Pancreas (tissue), 10 donors: Measurements from ENCODE around the gene CCDC121. TPM values are rescaled to one million over a fixed set of nuclear protein-coding genes. Genes with fewer than 3 reads are reported as not detected.

Experiments
- ATAC-seq, 4 donors: fragments of 200-7000 bp; cut with Tn5 transposase; one replicate each; pipeline versions ENCODE4 v1.8.0 to v1.9.1; 2020; ENCODE audit warnings: mild to moderate bottlenecking in 4 of 4, moderate library complexity in 4 of 4
- DNase-seq, 6 donors: peaks; one replicate each; pipeline ENCODE4 v3.0.0-alpha.2; 2020
- FAIRE-seq: peaks from 2 replicates; lab custom pipeline; 2012; peaks lifted over from hg19 to GRCh38; lab: Jason Lieb, UNC
- H3K27ac ChIP-seq, 4 donors: fragments of 200-600 bp; sonication (generic); 1 replicate in 3 of 4; 2 replicates in 1 of 4; pipeline versions ENCODE4 v1.5.0 to v1.8.0; 2020
- H3K27me3 ChIP-seq, 4 donors: fragments of 200-600 bp; one replicate each; pipeline ENCODE4 v1.8.0; 2021
- H3K36me3 ChIP-seq, 3 donors: fragments of 200-600 bp; sonication (generic) in 1 of 3; one replicate each; pipeline versions ENCODE4 v1.5.0 to v1.8.0; 2020 to 2021
- H3K4me1 ChIP-seq, 3 donors: fragments of 200-600 bp; one replicate each; pipeline ENCODE4 v1.8.0; 2021
- H3K4me3 ChIP-seq, 4 donors: fragments of 200-600 bp; sonication (generic) in 2 of 4; one replicate each; pipeline versions ENCODE4 v1.5.0 to v1.8.0; 2020 to 2021
- H3K9me3 ChIP-seq, 4 donors: fragments of 200-600 bp; one replicate each; pipeline ENCODE4 v1.8.0; 2021
- CTCF ChIP-seq, 4 donors: fragments of 200-600 bp; sonication (generic) in 3 of 4; IDR thresholded peaks; one replicate each; pipeline versions ENCODE4 v1.5.0 to v1.8.0; 2021; ENCODE audit warnings: antibody characterized with exemption in 4 of 4
- WGBS, 2 donors: extraction: QIAGEN DNeasy Blood & Tissue Kit; methylation state at CpG; one replicate each; pipeline ENCODE4 v1.1.7; 2013; 5-methylcytosine and 5-hydroxymethylcytosine counted together
- intact Hi-C, 3 donors: fragments of 100-400 bp; cut with DNase I; formaldehyde crosslinking; loops; one replicate each; pipeline versions ENCODE4 v1.11.1 to v1.14.2; 2022
- polyA plus RNA-seq, 2 donors: library from polyadenylated mRNA; stranded (reverse); fragments of 200-250 nt; gene quantifications; one replicate each; pipeline ENCODE4 v1.2.3, GENCODE V29; 2013
- total RNA-seq, 6 donors: library from RNA; stranded (reverse); fragmentation: NEBNext Ultra II Directional in 4 of 6; extraction: Animal tissue kit (Norgen Biotek cat#: 25700) in 4 of 6; gene quantifications; one replicate each; pipeline versions ENCODE4 v1.2.1 to v1.2.4, GENCODE V29; 2021 to 2023
- donor health status: healthy with polysubstance abuse.
- donor health status: DM: no; HTN: no; CAD: no; lungs with moderate emphysema.
- donor health status: DM: no; HTN: no; CAD: no.
- donor health status: control.
- donor health status: control.
- donor health status: Bipolar disorder and iron deficiency.
- donor health status: DM: yes; HTN: yes; CAD: no.
- donor health status: DM: no; HTN: no; CAD: no.
- donor health status: DM: no; HTN: no; CAD: no.
- donor health status: DM: yes; HTN: yes; CAD: no.

The CCDC121 gene
- total and polyA plus RNA-seq, 8 donors, result 1.1 to 3.1 (median 1.8) TPM

- intact Hi-C loops, result no loop called here
- 5 to 6% methylated on average over 12 of the region's 12 CpGs for WGBS, 2 donors
- ATAC-seq (peak; percentile 8 to 26 (median 10)), FAIRE-seq (no peak), DNase-seq (no peak)
- TF ChIP-seq CTCF (IDR thresholded peaks at IDR 0.05), result no peak
- Histone ChIP-seq H3K4me1 (peaks cover 9 to 22% (median 12%) of the 10 kb centered on the region in 3 donors), H3K4me3 (peak overlapping the region; percentile 45 to 63 (median 62)), H3K36me3 (no peaks in the 10 kb centered on the region), H3K27ac (peak overlapping the region in 2 of 4 donors; percentile 50 to 64), H3K9me3 (no peaks in the 10 kb centered on the region), H3K27me3 (no peaks in the 10 kb centered on the region)
Observed at GRCh38 chr2:27583390-27583915, 45.4 kb downstream of the CCDC121 start.

DNA sequence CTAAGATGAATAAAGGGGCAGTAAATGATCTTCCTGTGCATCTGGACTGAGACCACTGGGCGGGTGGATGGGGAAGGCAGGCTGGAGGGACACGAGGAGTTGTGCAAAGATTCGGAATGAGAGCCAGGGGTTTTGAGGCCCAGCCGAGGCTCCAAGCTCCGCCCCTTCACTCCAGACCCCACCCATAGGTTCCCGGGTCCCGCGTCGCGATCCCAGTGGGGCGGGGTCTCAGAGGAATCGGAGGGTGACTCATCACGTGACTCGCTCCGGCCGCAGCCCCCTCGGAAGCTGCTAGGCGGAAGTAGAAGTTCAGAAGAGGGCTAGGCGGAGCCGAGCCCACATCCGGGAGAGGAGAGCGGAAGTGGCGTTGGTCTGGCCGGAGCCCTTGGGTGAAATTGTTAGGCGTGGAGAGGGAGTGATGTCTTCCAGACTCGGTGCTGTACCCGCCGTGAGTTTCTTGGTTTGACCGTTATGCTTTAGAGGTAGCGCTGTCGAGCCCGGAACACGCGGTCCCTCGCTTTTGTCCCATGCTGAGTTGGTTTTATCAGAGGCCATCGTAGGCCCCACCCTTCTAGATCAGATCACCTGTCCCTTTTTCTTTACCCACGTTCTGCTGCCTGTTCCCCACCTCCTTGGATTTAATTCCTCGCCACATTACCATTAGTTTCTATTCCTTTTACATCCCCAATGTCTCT is 46.0 kb downstream of the CCDC121 start, which contains the start of gene ZNF512:
Gene ZNF512, plus strand, starts transcription at position 348 of the 695 bp plus-strand sequence. Its CDS starts 71 bp downstream, at position 419.
- H3K27ac ChIP-seq, result peak within 1 kb of the TSS; percentile 25 to 64 (median 44)
- ATAC-seq, result peak; percentile 92 to 98 (median 96)
- H3K4me3 ChIP-seq, result peak within 1 kb of the TSS; percentile 45 to 63 (median 62)
- no peaks in the 10 kb centered on the region for H3K27me3 ChIP-seq
- 1% methylated on average over 35 to 38 of the region's 38 CpGs for WGBS, 2 donors
- DNase-seq, result peak; percentile 80 to 92 (median 84)
- FAIRE-seq, result peak; percentile 17
- no peaks in the 10 kb centered on the region for H3K36me3 ChIP-seq
- intact Hi-C loops, result no loop called here
- H3K4me1 ChIP-seq, result peaks cover 9 to 22% (median 12%) of the 10 kb centered on the region in 3 donors
- no peaks in the 10 kb centered on the region for H3K9me3 ChIP-seq
- TF ChIP-seq CTCF (IDR thresholded peaks at IDR 0.05), result no peak

GRCh38 chr2:27582129-27582694 is 46.6 kb downstream of the CCDC121 start:
- H3K9me3 ChIP-seq, result no peaks in the 10 kb centered on the region
- H3K4me1 ChIP-seq, result peaks cover 9 to 22% (median 12%) of the 10 kb centered on the region in 3 donors
- H3K27ac ChIP-seq, result peak overlapping the region; percentile 25 to 64 (median 44)
- H3K36me3 ChIP-seq, result no peaks in the 10 kb centered on the region
- WGBS, 2 donors, result 93% methylated on average over 16 of the region's 16 CpGs
- FAIRE-seq (no peak), ATAC-seq (peak in 3 of 4 donors; percentile 7 to 10 (median 10)), DNase-seq (peak in 2 of 6 donors; percentile 15 to 18)
- intact Hi-C loops, result no loop called here
- no peak for TF ChIP-seq CTCF (IDR thresholded peaks at IDR 0.05)
- H3K27me3 ChIP-seq, result no peaks in the 10 kb centered on the region
- peak overlapping the region in 3 of 4 donors; percentile 61 to 63 (median 62) for H3K4me3 ChIP-seq

DNA sequence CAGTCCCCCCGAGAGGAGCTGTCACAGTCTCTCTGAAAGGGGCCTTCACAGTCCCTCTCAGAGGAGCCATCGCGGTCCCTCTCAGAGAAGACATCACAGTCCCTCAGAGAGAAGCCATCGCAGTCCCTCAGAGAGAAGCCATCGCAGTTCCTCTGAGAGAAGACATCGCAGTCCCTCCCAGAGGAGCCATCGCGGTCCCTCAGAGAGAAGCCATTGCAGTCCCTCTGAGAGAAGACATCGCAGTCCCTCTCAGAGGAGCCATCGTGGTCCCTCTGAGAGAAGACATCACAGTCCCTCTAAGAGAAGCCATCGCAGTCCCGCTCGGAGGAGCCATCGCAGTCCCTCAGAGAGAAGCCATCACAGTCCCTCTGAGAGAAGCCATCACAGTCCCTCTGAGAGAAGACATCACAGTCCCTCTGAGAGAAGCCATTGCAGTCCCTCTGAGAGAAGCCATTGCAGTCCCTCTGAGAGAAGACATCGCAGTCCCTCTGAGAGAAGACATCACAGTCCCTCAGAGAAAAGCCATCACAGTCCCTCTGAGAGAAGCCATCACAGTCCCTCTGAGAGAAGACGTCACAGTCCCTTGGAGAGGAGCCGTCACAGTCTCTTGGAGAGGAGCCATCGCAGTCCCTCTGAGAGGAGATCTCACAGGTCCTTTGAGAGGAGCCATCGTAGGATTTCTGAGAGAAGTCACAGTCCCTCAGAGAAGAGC is 47.2 kb downstream of the CCDC121 start:
- intact Hi-C loops, result no loop called here
- ATAC-seq, result no peak
- no peaks in the 10 kb centered on the region for H3K36me3 ChIP-seq
- WGBS, 2 donors, result 95 to 96% methylated on average over 19 of the region's 19 CpGs
- no peak for TF ChIP-seq CTCF (IDR thresholded peaks at IDR 0.05)
- H3K4me3 ChIP-seq, result no peak overlapping the region
- H3K27me3 ChIP-seq, result no peaks in the 10 kb centered on the region
- H3K9me3 ChIP-seq, result no peaks in the 10 kb centered on the region
- no peak for DNase-seq
- no peak for FAIRE-seq
- H3K4me1 ChIP-seq, result peaks cover 9 to 22% (median 12%) of the 10 kb centered on the region in 3 donors
- H3K27ac ChIP-seq, result no peak overlapping the region

Other genes with a start within 250 kb of the CCDC121 start
- gene ZNF513, start 248.3 kb downstream of the CCDC121 start, total RNA-seq, result 10 to 100 TPM in 1 of 6 donors, 1 to 10 TPM in 5; 3.7 to 10.4 (median 7.6) TPM
- 10 to 100 TPM; 30.1 to 34.4 TPM for gene ZNF513, start 248.3 kb downstream of the CCDC121 start, polyA plus RNA-seq
- gene PPM1G, start 219.4 kb downstream of the CCDC121 start, total RNA-seq, result 10 to 100 TPM; 23.6 to 37.8 (median 28.7) TPM
- 10 to 100 TPM; 28.6 to 31.8 TPM for gene PPM1G, start 219.4 kb downstream of the CCDC121 start, polyA plus RNA-seq
- 10 to 100 TPM; 33.5 to 49.5 (median 38.0) TPM for gene NRBP1, start 200.4 kb downstream of the CCDC121 start, total RNA-seq
- 10 to 100 TPM; 32.5 to 60.7 TPM for gene NRBP1, start 200.4 kb downstream of the CCDC121 start, polyA plus RNA-seq
- gene KRTCAP3, start 186.6 kb downstream of the CCDC121 start, total RNA-seq, result 10 to 100 TPM; 21.6 to 36.5 (median 26.6) TPM
- 10 to 100 TPM; 29.5 to 33.0 TPM for gene KRTCAP3, start 186.6 kb downstream of the CCDC121 start, polyA plus RNA-seq
- 10 to 100 TPM; 10.1 to 28.2 (median 14.7) TPM for gene IFT172, start 139.3 kb downstream of the CCDC121 start, total RNA-seq
- 10 to 100 TPM; 35.1 to 56.2 TPM for gene IFT172, start 139.3 kb downstream of the CCDC121 start, polyA plus RNA-seq
- gene FNDC4, start 133.8 kb downstream of the CCDC121 start, total RNA-seq, result 10 to 100 TPM in 1 of 6 donors, 1 to 10 TPM in 5; 3.1 to 12.7 (median 6.4) TPM
- 10 to 100 TPM in 1 of 2 donors, 1 to 10 TPM in 1; 8.5 to 11.8 TPM for gene FNDC4, start 133.8 kb downstream of the CCDC121 start, polyA plus RNA-seq
- gene GCKR, start 132.2 kb downstream of the CCDC121 start, total RNA-seq, result 1 to 10 TPM in 4 of 6 donors, under 1 TPM in 2; 0.56 to 3.2 (median 1.5) TPM
- 1 to 10 TPM; 1.5 to 4.0 TPM for gene GCKR, start 132.2 kb downstream of the CCDC121 start, polyA plus RNA-seq
- 10 to 100 TPM in 3 of 6 donors, 1 to 10 TPM in 3; 6.8 to 20.5 (median 10.0) TPM for gene ZNF512, start 46.0 kb downstream of the CCDC121 start, total RNA-seq
- gene ZNF512, start 46.0 kb downstream of the CCDC121 start, polyA plus RNA-seq, result 10 to 100 TPM in 1 of 2 donors, 1 to 10 TPM in 1; 6.1 to 13.7 TPM
- 10 to 100 TPM in 5 of 6 donors, 1 to 10 TPM in 1; 8.2 to 17.0 (median 12.0) TPM for gene GPN1, start within 50 bp of the CCDC121 start, total RNA-seq
- gene GPN1, start within 50 bp of the CCDC121 start, polyA plus RNA-seq, result 10 to 100 TPM in 1 of 2 donors, 1 to 10 TPM in 1; 7.9 to 15.5 TPM
- 10 to 100 TPM in 3 of 6 donors, 1 to 10 TPM in 3; 8.0 to 18.1 (median 9.9) TPM for gene SUPT7L, start 34.6 kb upstream of the CCDC121 start, total RNA-seq
- gene SUPT7L, start 34.6 kb upstream of the CCDC121 start, polyA plus RNA-seq, result 10 to 100 TPM; 22.5 to 32.4 TPM
- gene SLC4A1AP, start 34.9 kb upstream of the CCDC121 start, total RNA-seq, result 10 to 100 TPM in 1 of 6 donors, 1 to 10 TPM in 5; 5.1 to 12.1 (median 8.1) TPM
- 10 to 100 TPM in 1 of 2 donors, 1 to 10 TPM in 1; 7.7 to 12.6 TPM for gene SLC4A1AP, start 34.9 kb upstream of the CCDC121 start, polyA plus RNA-seq
- gene MRPL33, start 142.7 kb upstream of the CCDC121 start, total RNA-seq, result 10 to 100 TPM; 17.8 to 29.7 (median 26.0) TPM
- gene MRPL33, start 142.7 kb upstream of the CCDC121 start, polyA plus RNA-seq, result 100 to 1,000 TPM in 1 of 2 donors, 10 to 100 TPM in 1; 29.2 to 120 TPM